Left lung (tissue), 10 donors: ENCODE measurements around the gene RAB22A. TPM values are rescaled to one million over a fixed set of nuclear protein-coding genes. Genes with fewer than 3 reads are reported as not detected.
A peak's percentile ranks its signal among the peaks of the same experiment; 100 is the strongest.
"Not testable (repeated sequence)": the region's sequence is repeated elsewhere in the genome, so short reads cannot be mapped to it uniquely, and the experiment has no call there.

Source experiments
- ATAC-seq: fragments of 200-7000 bp; cut with Tn5 transposase; one replicate; pipeline ENCODE4 v1.9.1; 2020; ENCODE audit warnings: moderate library complexity
- DNase-seq, 4 donors: peaks; one replicate each; pipeline ENCODE4 v3.0.0-alpha.2; 2013 to 2020
- H3K27ac ChIP-seq, 2 donors: fragments of 200-600 bp; sonication (generic) in 1 of 2; one replicate each; pipeline versions ENCODE4 v1.5.0 to v1.8.0; 2020 to 2021
- H3K27me3 ChIP-seq, 2 donors: fragments of 200-600 bp; sonication (generic) in 1 of 2; one replicate each; pipeline versions ENCODE4 v1.5.0 to v1.8.0; 2020 to 2021
- H3K36me3 ChIP-seq, 2 donors: fragments of 200-600 bp; sonication (generic) in 1 of 2; one replicate each; pipeline versions ENCODE4 v1.5.0 to v1.8.0; 2020 to 2021
- H3K4me1 ChIP-seq, 2 donors: fragments of 200-600 bp; one replicate each; pipeline ENCODE4 v1.8.0; 2021
- H3K4me3 ChIP-seq, 2 donors: fragments of 200-600 bp; sonication (generic) in 1 of 2; one replicate each; pipeline versions ENCODE4 v1.5.0 to v1.8.0; 2020 to 2021; ENCODE audit warnings: mild to moderate bottlenecking in 1 of 2
- H3K9me3 ChIP-seq, 2 donors: fragments of 200-600 bp; sonication (generic) in 1 of 2; one replicate each; pipeline versions ENCODE4 v1.5.0 to v1.8.0; 2020 to 2021
- intact Hi-C, 2 donors: fragments of 100-400 bp; cut with DNase I; formaldehyde crosslinking; loops; one replicate each; pipeline versions ENCODE4 v1.11.2 to v1.14.2; 2022
- polyA plus RNA-seq, 6 donors: library from polyadenylated mRNA; unstranded; fragments of 120-200 nt; gene quantifications; one replicate each; pipeline ENCODE4 v1.2.1, GENCODE V29; 2013; ENCODE audit not compliant: insufficient read length in 6 of 6
- total RNA-seq, 2 donors: library from RNA; stranded (reverse); fragmentation: NEBNext Ultra II Directional; extraction: Animal tissue kit (Norgen Biotek cat#: 25700); gene quantifications; one replicate each; pipeline ENCODE4 v1.2.1, GENCODE V29; 2021
- TF ChIP-seq, protein P1 (sequence below), 2 donors: fragments of 200-600 bp; sonication (generic) in 1 of 2; IDR thresholded peaks; one replicate each; pipeline versions ENCODE4 v1.5.0 to v1.8.0; 2021; ENCODE audit warnings: antibody characterized with exemption in 2 of 2
- donor health status: DM: no; HTN: yes; CAD: no.
- donor health status: DM: no; HTN: no; CAD: no.

Gene RAB22A
- total and polyA plus RNA-seq, 8 donors = 17.3 to 26.2 (median 19.3) TPM

DNA sequence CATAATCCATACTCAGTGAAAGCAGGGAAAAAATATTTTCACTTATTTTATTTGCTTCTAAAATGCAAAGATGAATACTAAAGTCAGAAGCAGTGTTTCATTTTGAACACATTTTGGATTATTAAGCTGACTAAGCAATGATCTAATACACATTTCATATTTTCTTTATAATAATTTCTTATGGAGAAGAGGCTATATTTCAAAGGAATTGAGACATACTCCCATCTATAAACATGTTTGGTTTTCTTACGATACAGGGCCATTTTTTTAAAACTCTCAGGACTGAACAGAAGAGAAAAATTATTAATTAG is 52.6 kb downstream of the RAB22A start:
- Histone ChIP-seq H3K36me3 (peaks cover 0 to 70% of the 10 kb centered on the region in 2 donors), H3K27me3 (no peaks in the 10 kb centered on the region)
- intact Hi-C loops = no loop called here

DNA sequence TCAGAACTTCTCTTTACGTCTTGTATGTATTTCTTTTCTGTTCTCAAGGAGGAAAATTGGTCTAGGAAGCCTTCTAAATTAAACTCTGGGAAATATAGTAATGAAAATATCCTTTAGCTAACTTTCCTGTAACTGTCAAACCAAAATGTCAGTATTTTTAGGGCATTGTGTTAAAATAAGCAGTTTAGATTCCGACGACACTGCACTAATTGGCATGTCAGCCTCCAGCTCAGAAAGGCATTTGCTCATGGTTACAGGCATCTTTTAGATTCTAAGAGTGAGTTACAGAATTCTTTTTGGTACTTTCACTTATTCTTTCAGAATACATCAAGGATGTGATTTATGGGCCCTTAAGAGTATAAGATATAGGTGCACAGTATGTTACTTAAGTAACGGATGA is 53.5 kb downstream of the RAB22A start:
- Histone ChIP-seq H3K36me3 (peaks cover 0 to 73% of the 10 kb centered on the region in 2 donors), H3K27me3 (no peaks in the 10 kb centered on the region), H3K4me3 (no peak overlapping the region), H3K27ac (no peak overlapping the region), H3K4me1 (no peaks in the 10 kb centered on the region), H3K9me3 (no peaks in the 10 kb centered on the region)
- TF ChIP-seq, protein P1, sequence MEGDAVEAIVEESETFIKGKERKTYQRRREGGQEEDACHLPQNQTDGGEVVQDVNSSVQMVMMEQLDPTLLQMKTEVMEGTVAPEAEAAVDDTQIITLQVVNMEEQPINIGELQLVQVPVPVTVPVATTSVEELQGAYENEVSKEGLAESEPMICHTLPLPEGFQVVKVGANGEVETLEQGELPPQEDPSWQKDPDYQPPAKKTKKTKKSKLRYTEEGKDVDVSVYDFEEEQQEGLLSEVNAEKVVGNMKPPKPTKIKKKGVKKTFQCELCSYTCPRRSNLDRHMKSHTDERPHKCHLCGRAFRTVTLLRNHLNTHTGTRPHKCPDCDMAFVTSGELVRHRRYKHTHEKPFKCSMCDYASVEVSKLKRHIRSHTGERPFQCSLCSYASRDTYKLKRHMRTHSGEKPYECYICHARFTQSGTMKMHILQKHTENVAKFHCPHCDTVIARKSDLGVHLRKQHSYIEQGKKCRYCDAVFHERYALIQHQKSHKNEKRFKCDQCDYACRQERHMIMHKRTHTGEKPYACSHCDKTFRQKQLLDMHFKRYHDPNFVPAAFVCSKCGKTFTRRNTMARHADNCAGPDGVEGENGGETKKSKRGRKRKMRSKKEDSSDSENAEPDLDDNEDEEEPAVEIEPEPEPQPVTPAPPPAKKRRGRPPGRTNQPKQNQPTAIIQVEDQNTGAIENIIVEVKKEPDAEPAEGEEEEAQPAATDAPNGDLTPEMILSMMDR (IDR thresholded peaks at IDR 0.05) = no peak
- intact Hi-C loops = no loop called here
- DNase-seq (no peak), ATAC-seq (no peak)

More for the DNA sequence above, 52.6 kb downstream of the RAB22A start:
- no peak for DNase-seq
- Histone ChIP-seq H3K9me3 (no peaks in the 10 kb centered on the region), H3K4me3 (no peak overlapping the region), H3K4me1 (no peaks in the 10 kb centered on the region), H3K27ac (no peak overlapping the region)
- TF ChIP-seq, protein P1 (IDR thresholded peaks at IDR 0.05) = no peak
- no peak for ATAC-seq

DNA sequence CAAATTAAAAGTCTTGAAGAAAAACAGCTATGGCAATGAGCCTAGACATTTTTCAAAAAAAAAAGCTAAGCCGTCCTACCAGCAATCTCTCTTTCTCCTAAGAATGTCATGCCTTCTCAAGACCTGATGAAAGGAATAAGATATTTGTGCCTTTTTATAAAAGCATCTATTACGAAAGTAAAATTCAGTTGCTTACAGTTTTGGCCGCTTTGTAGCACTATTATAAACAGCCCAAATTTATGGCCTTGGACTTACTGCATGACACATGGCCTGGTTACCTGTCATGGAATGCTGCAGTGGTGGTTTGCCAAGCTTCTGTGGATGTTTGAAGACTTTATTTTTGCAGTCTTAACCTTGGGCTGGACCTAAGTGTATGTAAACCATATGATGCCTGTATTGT is 57.4 kb downstream of the RAB22A start:
- peaks cover 0 to 48% of the 10 kb centered on the region in 2 donors for H3K36me3 ChIP-seq
- H3K9me3 ChIP-seq = no peaks in the 10 kb centered on the region
- DNase-seq = no peak
- no peaks in the 10 kb centered on the region for H3K27me3 ChIP-seq
- H3K4me3 ChIP-seq = no peak overlapping the region
- intact Hi-C loops = no loop called here
- H3K27ac ChIP-seq = no peak overlapping the region
- ATAC-seq = no peak
- TF ChIP-seq, protein P1 (IDR thresholded peaks at IDR 0.05) = no peak
- no peaks in the 10 kb centered on the region for H3K4me1 ChIP-seq

DNA sequence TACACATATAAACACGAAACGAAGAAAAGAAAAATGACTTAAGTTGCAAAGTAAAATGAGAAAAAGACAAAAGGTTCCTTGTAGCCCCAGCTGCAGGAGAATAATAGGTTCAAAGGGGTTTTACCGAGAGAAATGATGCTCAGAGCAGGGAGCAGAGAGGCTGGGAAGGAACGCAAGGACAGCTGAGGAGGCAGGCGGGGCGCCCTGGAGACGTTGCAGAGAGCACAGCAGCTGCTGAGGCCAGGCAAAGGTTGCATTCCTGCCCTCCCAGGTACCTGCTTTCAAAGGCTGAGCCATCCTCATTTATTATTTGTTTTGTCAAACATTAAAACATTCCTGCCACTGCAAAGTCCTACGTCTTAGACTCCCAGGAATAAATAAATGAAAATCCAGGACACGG is 63.3 kb downstream of the RAB22A start:
- H3K9me3 ChIP-seq = no peaks in the 10 kb centered on the region
- intact Hi-C loops = no loop called here
- no peaks in the 10 kb centered on the region for H3K4me1 ChIP-seq
- H3K36me3 ChIP-seq = peaks cover 0 to 2% of the 10 kb centered on the region in 2 donors
- no peak overlapping the region for H3K4me3 ChIP-seq
- TF ChIP-seq, protein P1 (IDR thresholded peaks at IDR 0.05) = no peak
- no peak overlapping the region for H3K27ac ChIP-seq
- peaks cover 0 to 12% of the 10 kb centered on the region in 2 donors for H3K27me3 ChIP-seq
- no peak for ATAC-seq
- peak in 1 of 4 donors; percentile 63 for DNase-seq

DNA sequence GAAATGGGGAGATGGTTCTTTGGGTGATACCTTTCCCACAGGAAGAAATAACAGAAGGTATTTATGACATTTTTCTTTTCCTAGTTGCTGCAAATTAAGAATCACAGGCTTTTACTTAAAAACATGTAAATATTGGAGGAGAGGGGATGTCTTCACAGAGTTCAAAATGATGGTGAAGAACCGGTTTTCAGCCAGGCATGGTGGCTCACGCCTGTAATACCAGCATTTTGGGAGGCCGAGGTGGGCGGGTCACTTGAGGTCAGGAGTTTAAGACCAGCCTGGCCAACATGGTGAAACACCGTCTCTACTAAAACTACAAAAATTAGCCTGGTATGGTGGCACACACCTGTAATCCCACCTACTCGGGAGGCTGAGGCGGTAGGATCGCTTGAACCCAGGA is 63.8 kb downstream of the RAB22A start:
- H3K27ac ChIP-seq, DNase-seq, intact Hi-C loops, H3K36me3 ChIP-seq, H3K4me1 ChIP-seq, H3K4me3 ChIP-seq, ATAC-seq, H3K9me3 ChIP-seq: not testable (repeated sequence)
- peaks cover 0 to 15% of the 10 kb centered on the region in 2 donors for H3K27me3 ChIP-seq
